ENCODE data around the gene KCNMA1.

The KCNMA1 gene

DNA sequence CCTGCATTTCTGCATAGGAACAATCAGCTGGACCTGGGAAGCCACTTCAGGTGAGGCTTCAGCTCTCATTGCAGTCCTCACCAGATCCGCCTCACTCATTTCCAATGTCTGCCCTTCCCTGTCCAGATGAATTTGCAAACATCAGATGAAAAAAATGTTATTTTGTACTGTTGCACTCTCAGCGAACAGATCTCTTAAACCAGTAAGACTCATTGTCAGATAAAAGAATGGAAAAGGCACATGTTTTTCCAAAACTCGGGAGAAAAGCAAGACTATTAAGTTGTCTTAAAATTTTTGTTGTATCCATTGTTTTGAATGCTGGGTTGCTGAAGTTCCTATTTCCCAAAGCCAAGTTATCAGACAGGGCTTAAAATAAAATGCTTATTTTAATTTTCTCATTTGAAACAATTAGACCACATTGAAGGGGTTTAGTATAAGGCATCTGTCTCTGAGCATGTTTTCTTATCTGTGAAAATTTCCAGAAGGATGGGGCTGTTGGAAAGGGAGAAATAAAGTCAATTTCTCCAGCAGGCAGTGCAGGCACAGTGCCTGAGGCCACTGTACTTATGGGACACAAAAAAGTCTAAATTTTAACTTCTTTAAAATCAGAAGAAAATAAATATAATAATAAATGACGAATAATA is 396.8 kb downstream of the KCNMA1 start:
- DNase-seq (ENCODE audit: low read depth), result no peak

DNA sequence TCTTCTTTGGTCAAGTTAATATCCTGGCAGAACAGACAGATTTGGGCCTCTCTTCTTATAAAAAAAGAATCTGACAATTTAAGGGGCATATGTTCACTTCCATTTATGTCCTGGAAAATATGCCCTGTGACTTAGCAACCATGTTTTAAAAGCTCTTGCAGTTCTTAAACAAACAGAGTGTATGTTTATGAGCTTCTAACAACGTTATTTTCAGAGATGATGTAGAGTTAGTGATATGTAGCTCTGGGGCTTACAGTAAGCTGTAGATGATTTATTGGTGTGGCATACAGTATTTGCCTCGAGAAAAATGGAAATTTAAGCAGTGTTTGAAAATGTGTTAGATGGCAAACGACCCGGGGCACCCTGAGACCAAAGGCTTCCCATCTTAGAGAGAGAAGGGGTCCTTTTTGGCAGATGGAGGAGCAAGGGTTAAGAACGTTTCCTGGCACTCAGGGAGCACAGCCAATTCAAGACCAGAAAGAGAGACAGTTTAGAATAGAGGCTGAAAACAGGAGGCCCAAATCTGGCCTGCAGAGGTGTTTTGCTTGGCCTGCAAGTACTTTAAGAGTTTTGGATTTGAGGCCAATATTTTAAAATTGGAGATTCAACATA is 397.5 kb downstream of the KCNMA1 start:
- DNase-seq (ENCODE audit: low read depth), result no peak

DNA sequence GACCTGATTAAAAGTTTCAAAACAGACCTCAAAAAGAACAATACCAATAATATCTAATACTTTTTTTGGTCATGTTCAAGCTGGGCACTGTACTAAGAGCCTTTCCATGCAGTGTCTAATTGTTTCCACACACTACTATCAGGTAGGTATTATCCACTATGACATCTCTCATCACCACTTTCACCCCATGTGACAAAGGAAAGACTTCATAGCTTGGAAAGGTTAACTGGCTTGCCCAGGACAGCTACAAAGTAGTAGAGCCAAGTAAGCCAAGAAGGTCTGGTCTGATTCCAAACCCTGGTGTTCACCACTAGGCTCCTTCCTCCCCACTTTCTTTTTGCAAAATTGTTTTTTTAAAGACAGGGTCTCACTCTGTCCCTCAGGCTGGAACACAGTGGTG is 400.5 kb downstream of the KCNMA1 start:
- no peak for DNase-seq (ENCODE audit: low read depth)

DNA sequence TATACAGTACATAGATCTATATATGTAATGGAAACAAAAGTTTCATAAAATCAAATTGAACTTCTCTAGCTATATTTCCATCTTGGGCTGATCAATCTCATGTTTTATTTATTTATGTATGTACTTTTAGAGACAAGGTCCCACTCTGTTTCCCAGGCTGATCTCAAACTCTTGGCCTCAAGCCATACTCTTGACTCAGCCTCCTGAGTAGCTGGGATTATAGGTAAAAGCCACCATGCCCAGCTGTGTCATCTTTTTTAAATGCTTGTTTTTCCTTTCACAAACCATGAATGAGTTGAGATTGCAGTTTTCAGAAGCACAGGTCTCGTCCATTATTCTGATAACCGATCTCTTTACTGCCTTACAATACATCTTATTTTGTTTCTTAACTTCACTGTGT is 400.9 kb downstream of the KCNMA1 start:
- DNase-seq (ENCODE audit: low read depth), result no peak

DNA sequence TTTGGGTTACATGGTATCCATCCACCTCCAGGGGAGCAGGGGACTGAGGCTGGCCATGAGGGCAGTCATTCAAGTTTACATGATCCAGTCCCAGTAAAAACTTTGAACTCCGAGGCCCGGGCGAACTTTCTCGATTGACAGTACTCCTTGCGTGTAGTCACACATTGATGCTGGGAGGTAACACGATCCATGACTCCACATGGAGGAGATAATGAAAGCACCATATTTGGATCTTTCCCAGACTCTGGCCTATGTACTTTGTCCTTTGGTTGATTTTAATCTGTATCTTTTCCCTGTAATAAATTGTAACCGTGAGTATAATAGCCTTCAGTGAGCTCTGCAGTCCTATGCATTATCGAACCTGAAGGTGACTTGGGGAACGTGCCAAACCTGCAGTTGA is 401.6 kb downstream of the KCNMA1 start:
- no peak for DNase-seq (ENCODE audit: low read depth)

DNA sequence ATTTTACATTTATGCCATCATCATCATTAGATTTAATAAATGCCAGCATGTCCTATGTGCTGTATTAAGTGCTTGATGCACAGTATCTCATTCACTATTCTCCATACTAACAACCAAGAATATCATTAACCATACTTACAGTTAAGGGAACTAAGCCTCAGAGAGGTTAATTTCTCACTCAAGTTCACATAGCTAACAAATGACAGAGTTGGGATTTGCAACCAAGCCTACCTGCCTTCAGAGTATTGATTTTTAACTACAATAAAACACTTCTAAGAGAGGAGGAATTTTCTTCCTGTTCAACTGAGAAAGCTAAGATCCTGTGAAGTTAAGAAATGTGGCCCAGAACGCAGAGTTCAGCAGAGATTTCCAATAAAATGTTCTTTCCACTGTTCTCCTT is 403.0 kb downstream of the KCNMA1 start:
- DNase-seq (ENCODE audit: low read depth), result no peak

DNA sequence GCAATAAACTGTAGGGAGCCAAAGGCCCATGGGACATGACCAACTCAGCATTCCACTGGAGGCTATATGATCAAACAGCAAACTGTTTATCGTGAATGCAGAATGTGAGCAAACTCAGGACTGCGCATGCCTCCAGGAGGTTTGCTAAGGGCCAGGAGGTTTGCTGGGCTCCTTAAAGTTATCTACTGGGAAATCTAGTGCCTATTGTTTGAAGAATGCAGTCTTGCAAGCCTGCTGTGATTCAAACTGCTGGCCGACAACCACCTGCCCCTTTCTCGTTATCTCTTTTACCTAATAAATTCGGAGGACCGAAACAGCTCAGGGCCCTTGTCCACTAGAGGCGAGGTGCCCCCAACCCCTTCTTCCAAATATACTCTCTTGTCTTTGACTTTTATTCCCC is 404.1 kb downstream of the KCNMA1 start:
- no peak for DNase-seq (ENCODE audit: low read depth)

DNA sequence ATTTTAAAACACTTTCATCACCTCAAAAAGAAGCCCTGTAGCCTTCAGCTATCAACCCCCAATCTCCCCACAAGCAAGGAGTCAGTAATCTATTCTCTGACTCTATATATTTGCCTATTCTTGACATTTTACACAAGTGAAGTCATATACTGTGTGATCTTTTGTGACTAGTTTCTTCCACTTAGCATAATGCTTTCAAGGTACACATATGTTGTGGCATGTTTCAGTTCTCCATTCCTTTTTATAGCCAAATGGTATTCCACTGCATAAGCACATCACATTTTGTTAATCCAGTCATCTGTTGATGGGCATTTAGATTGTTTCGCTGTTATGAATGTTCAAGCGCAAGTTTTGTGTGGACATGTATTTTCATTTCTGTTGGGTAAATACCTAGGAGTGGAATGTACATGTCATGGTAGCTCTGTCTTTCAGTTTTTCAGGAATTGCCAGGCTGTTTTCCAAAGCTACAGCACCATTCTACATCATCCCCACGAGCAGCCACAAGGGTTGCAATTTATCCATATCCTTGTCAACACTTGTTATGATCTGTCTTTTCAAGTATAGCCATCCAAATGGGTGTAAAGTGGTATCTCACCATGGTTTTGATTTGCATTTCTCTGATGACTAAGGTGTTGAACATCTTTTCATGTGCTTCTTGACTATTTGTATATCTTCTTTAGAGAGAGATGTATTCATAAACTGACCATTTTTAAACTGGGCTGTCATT is 405.6 kb downstream of the KCNMA1 start:
- no peak for DNase-seq (ENCODE audit: low read depth)

DNA sequence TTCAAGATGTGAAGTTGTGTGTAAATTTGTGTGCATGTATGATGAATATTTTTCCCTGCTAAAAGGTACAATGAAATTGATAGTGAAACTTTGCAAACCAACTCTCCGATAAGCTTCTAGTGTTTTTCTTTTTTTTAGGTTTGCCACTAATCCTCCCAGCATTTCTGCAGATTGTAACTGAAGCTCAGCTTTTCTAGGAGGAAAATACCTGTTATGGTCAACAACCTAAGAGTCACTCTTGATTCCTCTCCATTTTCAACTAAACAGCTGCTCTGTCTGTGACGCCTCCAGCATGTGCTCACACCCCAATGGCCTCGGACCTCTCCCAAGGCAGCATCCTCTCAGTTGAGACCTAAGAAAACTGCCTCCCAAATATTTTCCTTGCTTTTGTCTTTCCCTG is 406.2 kb downstream of the KCNMA1 start:
- DNase-seq (ENCODE audit: low read depth), result no peak

DNA sequence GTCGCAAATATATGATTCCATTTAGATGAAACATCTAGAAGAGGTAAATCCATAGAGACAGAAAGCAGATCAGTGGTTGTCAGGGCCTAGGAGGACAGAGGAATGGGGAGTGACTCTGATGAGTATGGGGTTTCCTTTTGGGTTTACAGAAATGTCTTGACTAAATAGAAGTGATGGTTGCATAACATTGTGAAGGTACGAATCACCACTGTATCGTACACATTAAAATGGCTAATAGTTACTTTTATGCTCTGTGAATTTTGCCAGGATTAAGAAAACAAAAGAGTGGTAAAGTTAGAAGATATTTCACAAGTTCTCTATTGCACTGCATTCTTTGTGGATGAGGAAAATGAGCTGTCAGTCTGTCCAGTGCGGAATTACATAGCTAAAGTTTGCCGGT is 407.4 kb downstream of the KCNMA1 start:
- no peak for DNase-seq (ENCODE audit: low read depth)

DNA sequence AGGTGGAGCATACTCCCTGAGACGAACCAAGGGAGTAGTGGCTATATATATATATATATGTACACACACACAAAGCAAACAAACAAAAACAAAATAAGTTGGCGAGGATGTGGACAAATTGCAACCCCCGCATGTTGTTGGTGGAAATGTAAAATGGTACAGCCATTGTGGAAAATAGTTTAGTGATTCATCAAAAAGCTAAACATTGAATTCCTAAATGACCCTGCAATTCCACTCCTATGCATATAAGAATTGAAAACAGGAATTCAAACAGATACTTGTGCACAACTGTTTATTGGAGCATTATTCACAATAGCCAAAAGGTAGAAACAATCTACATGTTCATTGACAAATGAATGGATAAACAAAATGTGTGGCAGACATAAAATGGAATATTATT is 407.9 kb downstream of the KCNMA1 start:
- no peak for DNase-seq (ENCODE audit: low read depth)

DNA sequence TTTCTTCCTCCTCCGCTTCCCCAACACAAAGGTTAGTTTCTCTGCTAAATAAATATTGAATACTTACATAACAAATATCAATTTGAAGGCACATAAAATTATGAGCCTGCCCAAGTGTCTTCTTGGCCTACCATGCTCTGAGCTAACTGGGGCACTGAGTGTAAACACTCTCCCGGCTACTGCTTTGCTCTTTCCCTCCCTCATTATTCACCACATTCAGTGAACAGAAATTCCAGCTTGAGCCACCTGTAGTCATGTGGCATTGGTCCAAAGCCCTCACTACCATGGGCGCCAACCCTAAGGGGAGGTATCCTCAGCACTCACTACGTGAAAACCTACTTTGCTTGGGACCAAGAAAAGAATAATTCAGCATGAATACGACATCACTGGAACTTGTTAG is 409.0 kb downstream of the KCNMA1 start:
- DNase-seq (ENCODE audit: low read depth), result no peak

DNA sequence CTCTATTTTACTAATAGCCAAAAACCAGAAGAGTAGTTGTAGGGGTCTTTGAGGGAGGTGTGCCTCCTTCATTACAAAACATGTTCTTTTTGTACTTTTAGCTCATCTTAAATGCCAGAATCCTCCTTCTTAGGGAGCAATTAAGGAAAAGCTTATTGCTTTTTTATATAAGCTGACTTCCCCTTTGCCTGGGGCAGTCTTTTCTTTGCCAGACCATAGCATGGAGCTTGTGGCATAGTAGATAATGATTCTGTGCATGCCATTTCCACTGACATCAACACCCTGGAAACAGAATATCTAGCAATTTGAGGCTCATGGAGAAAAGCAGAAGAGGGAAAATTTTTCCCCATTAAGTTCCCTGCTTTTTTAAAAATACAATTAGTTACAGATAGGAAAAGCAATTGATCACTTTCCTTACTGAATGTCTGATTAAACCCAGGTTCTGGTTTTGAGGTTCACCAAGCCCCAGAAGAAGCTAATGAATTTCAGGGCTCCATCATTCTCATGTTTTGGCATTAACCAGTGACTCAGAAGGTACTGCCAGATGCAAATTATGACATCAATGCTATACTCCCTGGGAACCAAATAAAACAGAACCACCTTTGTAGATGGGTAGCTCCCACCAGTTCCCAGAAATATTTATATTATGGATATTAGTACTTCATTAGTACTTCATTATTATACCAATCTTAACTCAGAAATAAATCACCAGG is 410.6 kb downstream of the KCNMA1 start:
- no peak for DNase-seq (ENCODE audit: low read depth)

DNA sequence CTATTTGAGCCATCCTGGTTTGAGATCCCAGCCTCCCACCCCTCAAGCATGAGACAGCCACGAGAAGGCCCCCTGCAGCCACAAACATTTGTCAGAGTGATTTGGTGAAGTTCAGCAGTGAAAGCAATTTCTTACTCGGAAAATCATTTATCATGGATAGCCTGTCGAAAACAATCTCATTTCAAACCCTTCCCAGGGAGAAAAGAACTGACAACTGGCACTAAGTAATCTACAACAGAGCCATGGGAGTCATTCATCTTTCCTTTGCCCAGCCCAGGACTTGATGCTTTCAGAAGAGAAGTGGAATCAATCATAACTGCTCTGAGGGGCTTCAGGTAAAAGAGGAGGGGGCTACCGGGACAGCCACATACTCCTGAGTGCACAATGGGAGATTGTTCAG is 411.2 kb downstream of the KCNMA1 start:
- no peak for DNase-seq (ENCODE audit: low read depth)

DNA sequence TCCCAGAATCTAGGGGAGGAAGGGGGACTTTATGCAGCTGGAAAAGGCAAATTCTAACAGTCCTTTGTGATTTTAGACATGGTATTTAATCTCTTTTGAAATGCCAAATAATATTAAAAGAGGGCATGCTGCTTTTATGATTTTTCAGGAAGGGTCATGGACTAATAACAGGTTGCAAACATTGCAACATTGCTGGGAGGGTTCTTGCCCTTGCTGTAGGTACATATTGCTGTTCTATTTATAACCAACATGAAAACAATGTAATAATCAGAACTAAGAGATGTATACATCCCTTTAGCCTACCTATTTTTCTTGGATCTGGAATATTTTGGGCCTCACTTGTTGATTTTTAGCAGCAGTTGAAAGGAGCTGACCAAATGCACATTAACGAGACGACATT is 411.6 kb downstream of the KCNMA1 start:
- no peak for DNase-seq (ENCODE audit: low read depth)

DNA sequence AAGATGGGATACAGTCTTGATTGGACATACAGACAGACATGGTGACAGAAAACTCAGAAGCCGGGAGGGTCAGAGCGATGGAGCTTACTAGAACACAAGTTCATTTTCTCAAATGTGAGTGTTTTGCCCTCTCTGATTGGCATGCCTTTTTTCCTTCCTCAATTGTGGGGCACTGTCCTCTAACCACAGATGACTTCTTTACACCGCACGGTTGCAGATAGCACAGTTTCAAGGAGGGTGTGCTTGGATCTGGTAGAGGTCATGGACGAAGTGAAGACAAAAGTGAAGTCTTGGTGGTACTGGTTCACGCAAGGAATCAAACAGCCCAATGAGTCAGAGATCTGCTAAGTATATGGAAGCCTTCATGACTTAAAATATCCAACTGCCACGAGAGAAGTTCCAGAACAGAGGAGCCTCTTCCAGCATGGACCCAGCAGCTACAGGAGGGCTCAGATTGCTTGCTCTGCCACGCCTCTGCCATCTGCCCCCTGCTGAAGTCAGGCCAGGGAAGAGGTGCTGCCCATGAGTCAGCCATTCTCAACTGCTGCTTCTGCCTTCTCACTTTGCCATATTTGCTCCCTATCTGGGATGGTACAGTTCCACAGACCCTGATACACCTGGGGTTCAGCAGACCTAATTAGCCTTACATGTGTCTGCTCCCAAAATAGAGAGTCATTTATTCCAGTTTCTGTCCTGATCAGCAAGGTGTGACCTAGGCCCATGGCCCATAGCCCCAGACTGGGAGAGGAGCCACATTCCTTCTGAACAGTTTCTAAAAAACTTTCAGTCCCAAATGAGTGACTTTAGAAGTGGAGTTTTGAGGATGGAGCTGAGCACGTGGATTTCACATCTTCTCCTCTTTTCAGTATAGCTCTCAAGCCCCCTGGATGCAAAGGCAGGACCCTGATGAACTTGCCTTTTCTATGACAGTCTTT is 413.8 kb downstream of the KCNMA1 start:
- DNase-seq (ENCODE audit: low read depth), result no peak

DNA sequence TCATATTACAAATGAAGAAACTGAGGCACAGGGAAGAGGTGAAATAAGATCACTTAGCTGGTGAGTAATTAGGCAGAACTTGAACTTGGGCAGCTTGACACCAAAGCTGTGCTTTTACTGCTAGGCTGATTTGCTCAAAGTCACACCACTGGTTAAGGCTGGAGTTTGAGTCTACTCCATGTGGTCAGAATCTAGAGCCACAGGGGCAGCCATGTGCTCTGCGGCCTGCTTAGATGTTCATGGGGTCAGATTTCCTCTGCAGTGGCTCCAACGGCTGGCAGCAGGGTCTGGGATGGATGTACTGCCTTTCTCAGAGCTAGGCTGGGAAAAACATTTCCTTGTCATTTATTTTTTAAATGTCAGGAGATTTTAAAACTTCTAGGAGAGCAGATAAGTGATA is 417.5 kb downstream of the KCNMA1 start:
- DNase-seq (ENCODE audit: low read depth), result no peak

DNA sequence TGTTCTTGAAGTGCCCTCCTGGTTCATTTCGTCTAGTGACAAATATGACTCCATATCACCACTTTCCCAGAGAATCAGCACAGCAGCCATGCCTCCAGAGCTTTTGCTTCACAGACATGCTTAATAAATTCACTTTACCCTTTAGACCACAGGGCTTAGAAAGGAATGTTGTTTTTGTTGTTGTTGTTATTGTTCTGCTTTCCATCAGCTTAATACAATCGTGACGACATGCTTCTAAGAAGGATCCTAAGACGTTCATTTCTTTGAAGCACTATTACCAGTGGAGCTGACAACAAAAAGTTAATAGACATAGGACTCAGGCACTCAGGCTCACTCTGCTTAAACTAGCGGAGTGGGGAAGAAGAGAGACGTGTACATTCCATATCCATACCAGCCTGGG is 418.6 kb downstream of the KCNMA1 start:
- DNase-seq (ENCODE audit: low read depth), result no peak

DNA sequence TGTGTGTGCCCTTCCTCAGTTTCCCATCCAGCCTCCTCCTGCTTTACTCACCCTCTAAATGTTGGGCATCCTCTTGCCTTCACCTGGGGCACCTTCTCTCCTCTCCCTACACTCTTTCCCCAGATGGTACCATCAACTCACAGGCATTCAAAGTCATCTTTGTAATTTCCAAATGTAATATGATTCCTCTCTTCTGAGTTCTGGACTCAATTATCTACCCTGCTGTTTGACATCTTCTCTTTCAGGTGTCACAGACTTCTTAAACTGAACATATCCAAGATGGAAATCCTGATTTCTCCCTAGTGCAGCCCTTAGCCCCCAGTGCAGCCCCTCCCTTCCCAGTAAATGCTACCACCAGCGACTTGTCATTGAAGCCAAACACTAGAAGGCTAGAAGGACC is 422.8 kb downstream of the KCNMA1 start:
- DNase-seq (ENCODE audit: low read depth), result no peak

DNA sequence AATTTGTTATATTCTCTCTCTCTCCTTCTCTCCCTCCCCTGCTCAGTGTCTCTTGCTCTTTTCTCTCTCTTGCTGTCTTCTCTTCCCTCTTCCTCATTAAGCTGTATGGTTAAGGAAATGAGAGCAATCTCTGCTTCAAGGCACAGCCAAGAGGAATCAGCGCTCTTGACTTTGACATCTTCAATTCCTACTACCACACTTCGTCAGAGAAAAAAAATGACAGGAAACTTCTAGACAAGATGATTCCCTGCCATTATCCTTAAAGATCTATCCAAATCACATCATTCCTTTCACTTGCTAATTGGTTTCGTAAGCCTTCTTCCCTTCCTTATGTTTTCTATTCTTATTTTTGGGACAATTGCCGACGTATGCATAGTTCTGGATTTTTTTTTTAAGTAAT is 425.0 kb downstream of the KCNMA1 start:
- DNase-seq (ENCODE audit: low read depth), result no peak

DNA sequence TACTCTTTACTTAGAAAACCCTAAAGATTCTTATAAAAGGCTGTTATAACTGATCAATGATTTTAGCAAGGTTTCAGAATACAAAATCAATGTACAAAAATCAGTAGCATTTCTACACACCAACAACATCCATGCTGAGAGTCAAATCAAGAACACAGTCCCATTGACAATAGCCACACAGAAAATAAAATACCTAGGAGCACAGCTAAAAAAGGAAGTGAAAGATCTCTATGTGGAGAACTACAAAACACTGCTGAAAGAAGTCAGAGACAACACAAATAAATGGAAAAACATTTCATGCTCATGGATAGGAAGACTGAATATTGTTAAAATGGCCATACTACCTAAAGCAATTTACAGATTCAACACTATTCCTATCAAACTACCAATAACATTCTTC is 427.0 kb downstream of the KCNMA1 start:
- no peak for DNase-seq (ENCODE audit: low read depth)

DNA sequence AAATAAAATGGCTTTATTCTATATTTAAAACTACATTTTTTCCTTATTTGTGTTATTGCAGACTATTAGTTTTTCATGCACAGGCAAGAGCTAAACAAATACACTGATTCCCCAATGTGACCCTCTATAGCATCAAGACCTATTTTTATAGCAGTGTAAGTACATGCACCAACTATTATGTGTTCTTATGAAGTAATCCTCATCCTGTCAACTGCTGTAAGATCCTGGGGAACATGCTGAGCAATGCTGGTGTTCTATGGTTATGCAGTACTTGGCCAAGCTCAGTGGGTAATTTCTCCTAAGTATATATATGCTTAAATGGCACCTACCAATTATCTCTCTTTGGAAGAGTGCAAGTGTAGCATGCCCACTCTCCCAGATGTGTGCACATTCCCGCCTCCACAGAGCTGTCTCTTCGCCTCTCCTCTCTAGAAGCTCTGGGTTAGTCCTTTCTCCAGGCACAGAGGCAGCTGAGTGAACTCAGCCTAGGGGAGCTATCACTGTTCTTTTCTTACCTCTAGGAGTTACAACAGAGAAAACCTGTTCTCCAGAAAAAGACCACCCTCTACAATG is 428.8 kb downstream of the KCNMA1 start:
- DNase-seq (ENCODE audit: low read depth), result no peak

All from activated T-helper 9 cell treated with anti-CD3 and anti-CD28 coated beads, Interleukin-2, amount 50 U/mL, for 16 hours (primary cell).